ENCODE results near the gene DIAPH3.

Gene DIAPH3

GRCh38 chr13:59776924-59777690, 386.6 kb downstream of the DIAPH3 start:
- no peak for DNase-seq (ENCODE audit: extremely low read depth, low read depth)
- TF ChIP-seq CTCF (IDR thresholded peaks at IDR 0.05; ENCODE audit: low read depth, low read length): no peak

- peak; percentile 38 for DNase-seq (ENCODE audit: extremely low read depth, low read depth)
- no peak for TF ChIP-seq CTCF (IDR thresholded peaks at IDR 0.05; ENCODE audit: low read depth, low read length)
Measured at GRCh38 chr13:59774491-59774971, 389.2 kb downstream of the DIAPH3 start.

- TF ChIP-seq CTCF (IDR thresholded peaks at IDR 0.05; ENCODE audit: low read depth, low read length): peak; percentile 74
- no peak for DNase-seq (ENCODE audit: extremely low read depth, low read depth)
Measured at GRCh38 chr13:59771272-59771671, 392.5 kb downstream of the DIAPH3 start.

GRCh38 chr13:59770451-59770850, 393.3 kb downstream of the DIAPH3 start:
- TF ChIP-seq CTCF (IDR thresholded peaks at IDR 0.05; ENCODE audit: low read depth, low read length): no peak
- DNase-seq (ENCODE audit: extremely low read depth, low read depth): no peak

- no peak for DNase-seq (ENCODE audit: extremely low read depth, low read depth)
- no peak for TF ChIP-seq CTCF (IDR thresholded peaks at IDR 0.05; ENCODE audit: low read depth, low read length)
Measured at GRCh38 chr13:59766236-59766635, 397.5 kb downstream of the DIAPH3 start.

GRCh38 chr13:59755632-59756290, 408.0 kb downstream of the DIAPH3 start:
- DNase-seq (ENCODE audit: extremely low read depth, low read depth): no peak
- no peak for TF ChIP-seq CTCF (IDR thresholded peaks at IDR 0.05; ENCODE audit: low read depth, low read length)

- no peak for TF ChIP-seq CTCF (IDR thresholded peaks at IDR 0.05; ENCODE audit: low read depth, low read length)
- DNase-seq (ENCODE audit: extremely low read depth, low read depth): no peak
Measured at GRCh38 chr13:59754411-59754810, 409.3 kb downstream of the DIAPH3 start.

Data from AG09319 (cell line).